Mammary epithelial cell (primary cell): ENCODE data around the gene SRC.

Experiments
- CTCF ChIP-seq, 2 donors: IDR thresholded peaks in 1 of 2; conservative IDR thresholded peaks in 1 of 2; 2 replicates each; pipeline ENCODE4 v1.5.1; 2011 to 2012; ENCODE audit warnings: inconsistent platforms in 2 of 2, low read length in 2 of 2, mild to moderate bottlenecking in 2 of 2, control low read depth in 1 of 2, low read depth in 1 of 2; ENCODE audit not compliant: insufficient read depth in 1 of 2; ENCODE audit errors: extremely low read depth in 1 of 2
- EZH2 ChIP-seq: IDR thresholded peaks from 2 replicates; pipeline ENCODE4 v1.6.1; 2012; ENCODE audit warnings: low read length, inconsistent platforms, borderline replicate concordance

GRCh38 chr20:37327748-37328147, 18.2 kb upstream of the SRC start:
- TF ChIP-seq CTCF (conservative IDR thresholded peaks at IDR 0.05 in 1 of 2, IDR thresholded peaks at IDR 0.05 in 1 of 2; ENCODE audit: extremely low read depth in 1 of 2, insufficient read depth in 1 of 2, low read depth in 1 of 2, low read length in 2 of 2) (no peak), EZH2 (no peak)
